ENCODE results near the gene EEIG2. TPM values are rescaled to one million over a fixed set of nuclear protein-coding genes. Genes with fewer than 3 reads are reported as not detected.

The EEIG2 gene
- total RNA-seq, 1 donor from 2014 or later, result 1.3 TPM

- FAIRE-seq (no peak), DNase-seq (ENCODE audit: low read depth) (no peak)
- H3K36me3 ChIP-seq (ENCODE audit: control insufficient read depth, insufficient read depth, low read length), result no peaks in the 10 kb centered on the region
- no peak for TF ChIP-seq CTCF (IDR thresholded peaks at IDR 0.05; ENCODE audit: insufficient read depth, low read length, severe bottlenecking)
- peaks cover 2% of the 10 kb centered on the region for H3K27me3 ChIP-seq (ENCODE audit: control insufficient read depth, insufficient read depth, low read length)
- H3K4me3 ChIP-seq (ENCODE audit: low read depth, low read length), result no peak overlapping the region
Observed at GRCh38 chr1:108521990-108522393, 37.9 kb upstream of the EEIG2 start.

GRCh38 chr1:108523829-108524228, 36.1 kb upstream of the EEIG2 start:
- no peak for TF ChIP-seq CTCF (IDR thresholded peaks at IDR 0.05; ENCODE audit: insufficient read depth, low read length, severe bottlenecking)
- peaks cover 2% of the 10 kb centered on the region for H3K27me3 ChIP-seq (ENCODE audit: control insufficient read depth, insufficient read depth, low read length)
- no peak for FAIRE-seq
- H3K36me3 ChIP-seq (ENCODE audit: control insufficient read depth, insufficient read depth, low read length), result no peaks in the 10 kb centered on the region
- DNase-seq (ENCODE audit: low read depth), result no peak
- no peak overlapping the region for H3K4me3 ChIP-seq (ENCODE audit: low read depth, low read length)

- Histone ChIP-seq H3K27me3 (ENCODE audit: control insufficient read depth, insufficient read depth, low read length) (peaks cover 2% of the 10 kb centered on the region), H3K36me3 (ENCODE audit: control insufficient read depth, insufficient read depth, low read length) (no peaks in the 10 kb centered on the region), H3K4me3 (ENCODE audit: low read depth, low read length) (no peak overlapping the region)
- no peak for DNase-seq (ENCODE audit: low read depth)
- no peak for TF ChIP-seq CTCF (IDR thresholded peaks at IDR 0.05; ENCODE audit: insufficient read depth, low read length, severe bottlenecking)
- peak; percentile 18 for FAIRE-seq
Observed at GRCh38 chr1:108524676-108525075, 35.2 kb upstream of the EEIG2 start.

- no peaks in the 10 kb centered on the region for H3K36me3 ChIP-seq (ENCODE audit: control insufficient read depth, insufficient read depth, low read length)
- H3K27me3 ChIP-seq (ENCODE audit: control insufficient read depth, insufficient read depth, low read length), result no peaks in the 10 kb centered on the region
- DNase-seq (ENCODE audit: low read depth), result no peak
- no peak for TF ChIP-seq CTCF (IDR thresholded peaks at IDR 0.05; ENCODE audit: insufficient read depth, low read length, severe bottlenecking)
- FAIRE-seq, result no peak
- no peak overlapping the region for H3K4me3 ChIP-seq (ENCODE audit: low read depth, low read length)
Observed at GRCh38 chr1:108527135-108527534, 32.8 kb upstream of the EEIG2 start.

- Histone ChIP-seq H3K36me3 (ENCODE audit: control insufficient read depth, insufficient read depth, low read length) (no peaks in the 10 kb centered on the region), H3K27me3 (ENCODE audit: control insufficient read depth, insufficient read depth, low read length) (no peaks in the 10 kb centered on the region), H3K4me3 (ENCODE audit: low read depth, low read length) (no peak overlapping the region)
- TF ChIP-seq CTCF (IDR thresholded peaks at IDR 0.05; ENCODE audit: insufficient read depth, low read length, severe bottlenecking), result no peak
- DNase-seq (ENCODE audit: low read depth) (no peak), FAIRE-seq (no peak)
Observed at GRCh38 chr1:108527837-108528236, 32.1 kb upstream of the EEIG2 start.

- no peak for FAIRE-seq
- no peak for TF ChIP-seq CTCF (IDR thresholded peaks at IDR 0.05; ENCODE audit: insufficient read depth, low read length, severe bottlenecking)
- DNase-seq (ENCODE audit: low read depth), result no peak
- Histone ChIP-seq H3K27me3 (ENCODE audit: control insufficient read depth, insufficient read depth, low read length) (no peaks in the 10 kb centered on the region), H3K36me3 (ENCODE audit: control insufficient read depth, insufficient read depth, low read length) (no peaks in the 10 kb centered on the region), H3K4me3 (ENCODE audit: low read depth, low read length) (no peak overlapping the region)
Observed at GRCh38 chr1:108531444-108531843, 28.5 kb upstream of the EEIG2 start.
